ENCODE data around the gene EPN1. TPM values are rescaled to one million over a fixed set of nuclear protein-coding genes. Genes with fewer than 3 reads are reported as not detected.

EPN1 gene
- total RNA-seq, 1 experiment from 2014 or later: 197 TPM

DNA sequence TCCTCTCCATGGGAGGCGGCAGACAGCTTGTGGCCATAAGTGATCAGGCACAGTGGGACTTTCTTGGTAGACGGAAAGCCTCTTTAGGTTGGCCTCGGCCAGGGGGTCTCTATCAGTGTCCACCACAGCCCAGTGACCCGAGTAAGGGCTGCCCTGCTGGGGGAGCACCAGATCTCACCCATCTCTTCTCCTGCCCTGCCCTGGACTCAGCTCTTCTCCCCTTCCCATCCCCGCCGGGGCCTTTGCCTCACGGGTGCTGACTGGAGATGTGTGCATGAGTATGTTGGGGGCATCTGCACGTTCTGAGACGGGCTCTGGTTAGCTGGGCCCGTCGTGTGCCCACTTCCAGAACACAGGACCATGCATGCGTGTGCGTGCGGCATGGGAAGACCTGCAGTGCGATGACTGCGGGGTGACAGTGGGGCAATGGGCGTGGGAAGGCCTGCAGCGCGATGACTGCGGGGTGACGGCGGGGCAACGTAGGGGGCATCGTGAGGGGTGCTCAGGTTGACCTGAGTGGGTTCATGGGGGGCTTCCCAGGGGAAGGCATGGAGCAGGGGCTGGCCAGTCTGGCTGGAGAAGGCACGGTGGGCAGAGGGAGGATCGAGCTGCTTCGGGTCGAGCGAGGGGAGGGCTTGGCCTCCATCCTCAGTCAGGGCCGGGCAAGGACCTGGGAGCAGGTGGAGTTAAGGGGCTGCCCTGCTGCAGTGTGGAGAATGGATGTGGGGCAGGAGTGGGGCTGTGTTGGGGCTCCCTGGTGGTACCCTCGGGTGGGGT is 15.9 kb downstream of the EPN1 start:
- peak overlapping the region; percentile 32 for H3K27ac Mint-ChIP-seq (ENCODE audit: unreplicated experiment)
- peaks cover 31% of the 10 kb centered on the region for H3K4me1 Mint-ChIP-seq (ENCODE audit: low read depth, unreplicated experiment)
- Histone ChIP-seq H3K27me3 (replicated peaks; ENCODE audit: control insufficient read depth, insufficient read depth, low read length) (no peaks in the 10 kb centered on the region), H3K4me1 (peaks cover 26% of the 10 kb centered on the region), H3K36me3 (ENCODE audit: control insufficient read depth, insufficient read depth, low read length) (peaks cover 14% of the 10 kb centered on the region), H3K9me3 (no peaks in the 10 kb centered on the region), H3K4me3 (ENCODE audit: low read depth, low read length) (no peak overlapping the region)
- H3K27me3 Mint-ChIP-seq (ENCODE audit: insufficient read depth, unreplicated experiment): no peaks in the 10 kb centered on the region
- peaks cover 97% of the 10 kb centered on the region for H3K36me3 Mint-ChIP-seq (ENCODE audit: insufficient read depth, unreplicated experiment)
- intact Hi-C loops (cut with micrococcal nuclease; ENCODE audit: unreplicated experiment): no loop called here
- TF ChIP-seq, protein P1, sequence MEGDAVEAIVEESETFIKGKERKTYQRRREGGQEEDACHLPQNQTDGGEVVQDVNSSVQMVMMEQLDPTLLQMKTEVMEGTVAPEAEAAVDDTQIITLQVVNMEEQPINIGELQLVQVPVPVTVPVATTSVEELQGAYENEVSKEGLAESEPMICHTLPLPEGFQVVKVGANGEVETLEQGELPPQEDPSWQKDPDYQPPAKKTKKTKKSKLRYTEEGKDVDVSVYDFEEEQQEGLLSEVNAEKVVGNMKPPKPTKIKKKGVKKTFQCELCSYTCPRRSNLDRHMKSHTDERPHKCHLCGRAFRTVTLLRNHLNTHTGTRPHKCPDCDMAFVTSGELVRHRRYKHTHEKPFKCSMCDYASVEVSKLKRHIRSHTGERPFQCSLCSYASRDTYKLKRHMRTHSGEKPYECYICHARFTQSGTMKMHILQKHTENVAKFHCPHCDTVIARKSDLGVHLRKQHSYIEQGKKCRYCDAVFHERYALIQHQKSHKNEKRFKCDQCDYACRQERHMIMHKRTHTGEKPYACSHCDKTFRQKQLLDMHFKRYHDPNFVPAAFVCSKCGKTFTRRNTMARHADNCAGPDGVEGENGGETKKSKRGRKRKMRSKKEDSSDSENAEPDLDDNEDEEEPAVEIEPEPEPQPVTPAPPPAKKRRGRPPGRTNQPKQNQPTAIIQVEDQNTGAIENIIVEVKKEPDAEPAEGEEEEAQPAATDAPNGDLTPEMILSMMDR (IDR thresholded peaks at IDR 0.05; ENCODE audit: insufficient read depth in 1 of 2, low read depth in 1 of 2, low read length in 1 of 2, severe bottlenecking in 1 of 2, unreplicated experiment in 1 of 2): no peak
- H3K9me3 Mint-ChIP-seq (ENCODE audit: unreplicated experiment): no peaks in the 10 kb centered on the region
- ChIA-PET POLR2A (no interaction called here), CTCF (interaction anchor here (0.7 kb wide), 1 partner anchor 234 kb away, joined by 4 read pairs; no protein-coding TSS in a partner anchor)
- peak in 1 of 2 experiments; percentile 32 for DNase-seq
- no peak overlapping the region for H3K4me3 Mint-ChIP-seq (ENCODE audit: unreplicated experiment)
- no TSS peak for BruUV-seq (replicated peaks)

DNA sequence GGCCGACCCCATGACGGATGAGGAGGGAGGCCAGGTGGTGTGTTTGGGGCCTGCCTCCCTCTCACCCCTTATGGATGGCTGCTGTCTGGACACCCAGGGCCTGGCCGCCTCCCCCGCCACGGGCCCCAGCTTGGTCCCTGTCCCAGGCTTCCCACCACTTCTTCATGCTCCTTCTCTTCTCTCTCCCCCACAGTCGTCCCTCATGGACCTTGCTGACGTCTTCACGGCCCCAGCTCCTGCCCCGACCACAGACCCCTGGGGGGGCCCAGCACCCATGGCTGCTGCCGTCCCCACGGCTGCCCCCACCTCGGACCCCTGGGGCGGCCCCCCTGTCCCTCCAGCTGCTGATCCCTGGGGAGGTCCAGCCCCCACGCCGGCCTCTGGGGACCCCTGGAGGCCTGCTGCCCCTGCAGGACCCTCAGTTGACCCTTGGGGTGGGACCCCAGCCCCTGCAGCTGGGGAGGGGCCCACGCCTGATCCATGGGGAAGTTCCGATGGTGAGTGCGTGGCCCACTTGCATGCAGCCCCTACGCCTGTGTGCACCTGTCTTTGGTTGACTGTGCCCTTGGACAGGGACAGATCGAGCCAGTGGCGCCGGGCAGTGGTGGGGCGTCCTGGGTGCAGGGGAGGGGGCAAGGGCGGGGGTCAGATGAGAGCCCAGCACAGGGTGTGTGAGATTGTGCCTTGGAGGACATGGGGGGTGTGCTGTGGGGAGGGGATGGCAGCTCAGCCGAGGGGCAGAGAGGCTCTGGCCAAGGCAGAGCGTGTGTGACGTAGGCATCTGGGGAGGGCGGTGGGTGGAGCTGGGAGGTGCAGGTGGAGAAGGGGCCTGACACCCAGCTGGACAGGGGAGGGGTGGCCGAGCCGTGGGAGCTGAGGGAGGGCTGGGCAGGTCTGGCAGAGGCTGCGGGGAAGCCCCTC is 16.8 kb downstream of the EPN1 start:
- Histone ChIP-seq H3K36me3 (ENCODE audit: control insufficient read depth, insufficient read depth, low read length) (peaks cover 12% of the 10 kb centered on the region), H3K4me1 (peaks cover 25% of the 10 kb centered on the region), H3K9me3 (no peaks in the 10 kb centered on the region), H3K4me3 (ENCODE audit: low read depth, low read length) (no peak overlapping the region), H3K27me3 (replicated peaks; ENCODE audit: control insufficient read depth, insufficient read depth, low read length) (no peaks in the 10 kb centered on the region)
- Mint-ChIP-seq H3K4me1 (ENCODE audit: low read depth, unreplicated experiment) (peaks cover 22% of the 10 kb centered on the region), H3K36me3 (ENCODE audit: insufficient read depth, unreplicated experiment) (peaks cover 96% of the 10 kb centered on the region), H3K9me3 (ENCODE audit: unreplicated experiment) (no peaks in the 10 kb centered on the region), H3K4me3 (ENCODE audit: unreplicated experiment) (no peak overlapping the region), H3K27ac (ENCODE audit: unreplicated experiment) (peak overlapping the region; percentile 32), H3K27me3 (ENCODE audit: insufficient read depth, unreplicated experiment) (no peaks in the 10 kb centered on the region)
- TF ChIP-seq, protein P1 (IDR thresholded peaks at IDR 0.05; ENCODE audit: insufficient read depth in 1 of 2, low read depth in 1 of 2, low read length in 1 of 2, severe bottlenecking in 1 of 2, unreplicated experiment in 1 of 2): no peak
- CTCF ChIA-PET: interaction anchor here (0.7 kb wide), 1 partner anchor 233 kb away, joined by 4 read pairs; no protein-coding TSS in a partner anchor
- intact Hi-C loops (cut with micrococcal nuclease; ENCODE audit: unreplicated experiment): no loop called here
- BruUV-seq (replicated peaks): no TSS peak
- POLR2A ChIA-PET: no interaction called here
- DNase-seq: peak in 1 of 2 experiments; percentile 31

- CTCF ChIA-PET: no interaction called here
- Mint-ChIP-seq H3K4me1 (ENCODE audit: low read depth, unreplicated experiment) (peaks cover 14% of the 10 kb centered on the region), H3K36me3 (ENCODE audit: insufficient read depth, unreplicated experiment) (peaks cover 97% of the 10 kb centered on the region), H3K27me3 (ENCODE audit: insufficient read depth, unreplicated experiment) (no peaks in the 10 kb centered on the region), H3K27ac (ENCODE audit: unreplicated experiment) (no peak overlapping the region), H3K4me3 (ENCODE audit: unreplicated experiment) (no peak overlapping the region), H3K9me3 (ENCODE audit: unreplicated experiment) (no peaks in the 10 kb centered on the region)
- Histone ChIP-seq H3K9me3 (no peaks in the 10 kb centered on the region), H3K27me3 (replicated peaks; ENCODE audit: control insufficient read depth, insufficient read depth, low read length) (no peaks in the 10 kb centered on the region), H3K4me1 (peaks cover 16% of the 10 kb centered on the region), H3K4me3 (ENCODE audit: low read depth, low read length) (no peak overlapping the region), H3K36me3 (ENCODE audit: control insufficient read depth, insufficient read depth, low read length) (peaks cover 14% of the 10 kb centered on the region)
- TF ChIP-seq, protein P1 (IDR thresholded peaks at IDR 0.05; ENCODE audit: insufficient read depth in 1 of 2, low read depth in 1 of 2, low read length in 1 of 2, severe bottlenecking in 1 of 2, unreplicated experiment in 1 of 2): no peak
- BruUV-seq (replicated peaks): no TSS peak
- intact Hi-C loops (cut with micrococcal nuclease; ENCODE audit: unreplicated experiment): no loop called here
- POLR2A ChIA-PET: no interaction called here
- peak in 1 of 2 experiments; percentile 31 for DNase-seq
Measured at GRCh38 chr19:55692681-55693081, 17.7 kb downstream of the EPN1 start.

Data from Caco-2 (cell line).